Smooth muscle cell (in vitro differentiated cells): ENCODE results near the gene ASTN2. TPM values are rescaled to one million over a fixed set of nuclear protein-coding genes. Genes with fewer than 3 reads are reported as not detected.

Experiments used
- DNase-seq: peaks from one replicate; lab custom pipeline; 2025; ENCODE audit not compliant: unreplicated experiment; lab: John Stamatoyannopoulos, UW
- H2AFZ ChIP-seq: fragments of 200-600 bp; sonication (generic); 2 replicates; pipeline ENCODE4 v1.6.0; 2016; ENCODE audit warnings: antibody characterized with exemption, low read depth, mild to moderate bottlenecking
- H3F3A ChIP-seq: fragments of 200-600 bp; sonication (generic); 2 replicates; pipeline ENCODE4 v1.6.0; 2017; ENCODE audit warnings: antibody characterized with exemption, low read depth
- H3K27ac ChIP-seq: fragments of 200-600 bp; sonication (generic); 2 replicates; pipeline ENCODE4 v1.5.1; 2016; ENCODE audit warnings: low read depth, mild to moderate bottlenecking
- H3K27me3 ChIP-seq: fragments of 200-600 bp; sonication (generic); 2 replicates; pipeline ENCODE4 v1.6.1; 2016; ENCODE audit warnings: low read depth, mild to moderate bottlenecking
- H3K36me3 ChIP-seq: fragments of 200-600 bp; sonication (generic); 2 replicates; pipeline ENCODE4 v1.5.1; 2016; ENCODE audit warnings: low read depth
- H3K4me1 ChIP-seq: fragments of 200-600 bp; sonication (generic); 2 replicates; pipeline ENCODE4 v1.5.1; 2016; ENCODE audit warnings: low read depth
- H3K4me2 ChIP-seq: fragments of 200-600 bp; sonication (generic); 2 replicates; pipeline ENCODE4 v1.6.0; 2016; ENCODE audit warnings: mild to moderate bottlenecking
- H3K4me3 ChIP-seq: fragments of 200-600 bp; sonication (generic); 2 replicates; pipeline ENCODE4 v1.5.1; 2016; ENCODE audit warnings: mild to moderate bottlenecking
- H3K79me2 ChIP-seq: fragments of 200-600 bp; sonication (generic); 2 replicates; pipeline ENCODE4 v1.6.0; 2016; ENCODE audit warnings: low read depth, mild to moderate bottlenecking
- H3K9ac ChIP-seq: fragments of 200-600 bp; sonication (generic); 2 replicates; pipeline ENCODE4 v1.6.0; 2016; ENCODE audit warnings: low read depth
- H3K9me3 ChIP-seq: fragments of 200-600 bp; sonication (generic); replicated peaks from 2 replicates; pipeline ENCODE4 v1.5.1; 2016; ENCODE audit warnings: low read depth
- H4K20me1 ChIP-seq: fragments of 200-600 bp; sonication (generic); 2 replicates; pipeline ENCODE4 v1.6.0; 2016; ENCODE audit warnings: low read depth
- WGBS: methylation state at CpG from one replicate; pipeline ENCODE4 v1.1.7; 2016; ENCODE audit warnings: low lambda C conversion rate; 5-methylcytosine and 5-hydroxymethylcytosine counted together
- polyA plus RNA-seq: library from polyadenylated mRNA; unstranded; fragments of >200 nt; fragmentation: Nextera tagmentation; extraction: Ambion mirVana; gene quantifications from 2 replicates; pipeline ENCODE4 v1.2.1, GENCODE V29; 2016
- total RNA-seq: library from RNA; depleted of rRNA; stranded (reverse); fragments of >200 nt; gene quantifications from 2 replicates; pipeline ENCODE4 v1.2.3, GENCODE V29; 2014
- TF ChIP-seq, protein P1 (sequence below): fragments of 200-600 bp; sonication (generic); IDR thresholded peaks from 2 replicates; pipeline ENCODE4 v1.5.1; 2017; ENCODE audit warnings: borderline replicate concordance, mild to moderate bottlenecking, antibody characterized with exemption; ENCODE audit not compliant: insufficient read depth, poor library complexity, severe bottlenecking

The ASTN2 gene
- total and polyA plus RNA-seq, 2 experiments from 2014 or later: 6.5 to 6.7 TPM

DNA sequence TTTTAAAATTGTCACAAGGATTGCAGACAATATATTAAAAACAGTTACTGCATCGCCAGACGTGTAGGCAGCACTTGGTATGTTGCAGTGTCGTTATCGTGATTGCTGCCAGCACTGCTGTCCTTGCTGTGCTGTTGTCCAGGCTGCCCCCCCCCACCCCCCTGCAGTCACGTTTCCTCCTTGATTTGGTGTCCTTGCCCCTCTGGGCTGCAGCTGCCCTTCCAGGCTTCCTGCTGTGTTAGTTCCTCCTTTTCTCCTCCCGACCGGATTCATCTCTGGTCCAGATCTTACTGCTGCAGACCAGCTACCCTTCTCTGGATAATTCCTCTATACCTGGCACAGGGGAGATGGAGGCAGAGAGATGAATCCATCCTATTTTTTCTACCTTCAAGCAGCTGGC is 428.8 kb downstream of the ASTN2 start:
- Histone ChIP-seq H3K4me1 (peaks cover 5% of the 10 kb centered on the region), H3K27me3 (no peaks in the 10 kb centered on the region), H3K79me2 (no peaks in the 10 kb centered on the region), H2AFZ (no peak overlapping the region), H3K9me3 (no peaks in the 10 kb centered on the region), H3K9ac (no peak overlapping the region), H3K36me3 (no peaks in the 10 kb centered on the region), H3K27ac (no peak overlapping the region), H3K4me2 (no peak overlapping the region), H3K4me3 (no peak overlapping the region), H3F3A (no peaks in the 10 kb centered on the region), H4K20me1 (no peaks in the 10 kb centered on the region)
- WGBS: 55% methylated on average over 7 of the region's 7 CpGs
- no peak for DNase-seq
- TF ChIP-seq, protein P1, sequence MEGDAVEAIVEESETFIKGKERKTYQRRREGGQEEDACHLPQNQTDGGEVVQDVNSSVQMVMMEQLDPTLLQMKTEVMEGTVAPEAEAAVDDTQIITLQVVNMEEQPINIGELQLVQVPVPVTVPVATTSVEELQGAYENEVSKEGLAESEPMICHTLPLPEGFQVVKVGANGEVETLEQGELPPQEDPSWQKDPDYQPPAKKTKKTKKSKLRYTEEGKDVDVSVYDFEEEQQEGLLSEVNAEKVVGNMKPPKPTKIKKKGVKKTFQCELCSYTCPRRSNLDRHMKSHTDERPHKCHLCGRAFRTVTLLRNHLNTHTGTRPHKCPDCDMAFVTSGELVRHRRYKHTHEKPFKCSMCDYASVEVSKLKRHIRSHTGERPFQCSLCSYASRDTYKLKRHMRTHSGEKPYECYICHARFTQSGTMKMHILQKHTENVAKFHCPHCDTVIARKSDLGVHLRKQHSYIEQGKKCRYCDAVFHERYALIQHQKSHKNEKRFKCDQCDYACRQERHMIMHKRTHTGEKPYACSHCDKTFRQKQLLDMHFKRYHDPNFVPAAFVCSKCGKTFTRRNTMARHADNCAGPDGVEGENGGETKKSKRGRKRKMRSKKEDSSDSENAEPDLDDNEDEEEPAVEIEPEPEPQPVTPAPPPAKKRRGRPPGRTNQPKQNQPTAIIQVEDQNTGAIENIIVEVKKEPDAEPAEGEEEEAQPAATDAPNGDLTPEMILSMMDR: no peak

DNA sequence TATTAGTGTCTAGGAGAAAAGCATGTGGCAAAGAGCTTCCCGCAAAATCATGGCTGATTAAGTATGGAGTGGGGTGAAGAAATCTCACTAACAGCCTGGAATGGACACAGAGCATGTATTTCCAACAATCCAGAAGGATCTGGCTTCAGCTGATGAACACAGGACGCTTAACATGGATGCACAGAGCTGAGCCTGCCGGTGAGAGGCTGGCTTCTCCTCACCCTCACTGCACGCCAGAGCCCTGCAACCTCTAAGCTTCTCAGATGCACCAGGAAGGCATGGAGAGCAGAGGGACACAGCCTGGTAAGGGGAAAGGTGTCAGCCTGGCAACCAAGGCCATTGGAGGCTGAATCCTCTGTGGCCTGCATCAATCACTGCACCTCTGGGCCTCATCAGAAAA is 429.3 kb downstream of the ASTN2 start:
- no peak for DNase-seq
- peaks cover 5% of the 10 kb centered on the region for H3K4me1 ChIP-seq
- no peak overlapping the region for H3K4me2 ChIP-seq
- no peaks in the 10 kb centered on the region for H3K79me2 ChIP-seq
- no peaks in the 10 kb centered on the region for H3K9me3 ChIP-seq
- H3K4me3 ChIP-seq: no peak overlapping the region
- H3K9ac ChIP-seq: no peak overlapping the region
- H3K36me3 ChIP-seq: no peaks in the 10 kb centered on the region
- TF ChIP-seq, protein P1: no peak
- no peaks in the 10 kb centered on the region for H3K27me3 ChIP-seq
- H4K20me1 ChIP-seq: no peaks in the 10 kb centered on the region
- 81% methylated on average over 4 of the region's 4 CpGs for WGBS
- no peaks in the 10 kb centered on the region for H3F3A ChIP-seq
- no peak overlapping the region for H2AFZ ChIP-seq
- no peak overlapping the region for H3K27ac ChIP-seq

DNA sequence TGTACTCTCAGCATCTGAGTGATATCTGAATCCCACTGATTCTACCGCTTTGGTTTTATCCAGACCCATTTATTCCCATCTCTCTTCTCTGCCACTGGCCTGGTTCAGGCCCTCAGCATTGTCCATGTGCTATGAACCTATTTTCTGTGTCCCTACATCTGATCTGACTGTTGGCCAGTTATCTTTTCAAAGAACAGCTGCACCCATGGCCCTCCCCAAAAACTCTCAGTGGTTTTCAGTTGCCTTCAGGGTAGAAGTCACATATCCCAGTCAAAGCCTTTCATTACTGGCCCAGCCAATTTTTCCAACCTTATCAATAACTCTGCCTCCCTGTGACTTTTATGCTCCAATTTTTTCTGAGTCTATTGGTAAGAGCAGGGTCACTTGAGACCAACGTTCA is 430.7 kb downstream of the ASTN2 start:
- no peak overlapping the region for H3K4me3 ChIP-seq
- no peak for DNase-seq
- no peaks in the 10 kb centered on the region for H3K79me2 ChIP-seq
- H3K4me2 ChIP-seq: no peak overlapping the region
- H4K20me1 ChIP-seq: no peaks in the 10 kb centered on the region
- no peaks in the 10 kb centered on the region for H3K36me3 ChIP-seq
- WGBS: 88% methylated on average over 2 of the region's 2 CpGs
- no peaks in the 10 kb centered on the region for H3K9me3 ChIP-seq
- H3F3A ChIP-seq: no peaks in the 10 kb centered on the region
- peaks cover 5% of the 10 kb centered on the region for H3K4me1 ChIP-seq
- H3K27ac ChIP-seq: no peak overlapping the region
- H2AFZ ChIP-seq: no peak overlapping the region
- no peak overlapping the region for H3K9ac ChIP-seq
- H3K27me3 ChIP-seq: no peaks in the 10 kb centered on the region
- TF ChIP-seq, protein P1: no peak

DNA sequence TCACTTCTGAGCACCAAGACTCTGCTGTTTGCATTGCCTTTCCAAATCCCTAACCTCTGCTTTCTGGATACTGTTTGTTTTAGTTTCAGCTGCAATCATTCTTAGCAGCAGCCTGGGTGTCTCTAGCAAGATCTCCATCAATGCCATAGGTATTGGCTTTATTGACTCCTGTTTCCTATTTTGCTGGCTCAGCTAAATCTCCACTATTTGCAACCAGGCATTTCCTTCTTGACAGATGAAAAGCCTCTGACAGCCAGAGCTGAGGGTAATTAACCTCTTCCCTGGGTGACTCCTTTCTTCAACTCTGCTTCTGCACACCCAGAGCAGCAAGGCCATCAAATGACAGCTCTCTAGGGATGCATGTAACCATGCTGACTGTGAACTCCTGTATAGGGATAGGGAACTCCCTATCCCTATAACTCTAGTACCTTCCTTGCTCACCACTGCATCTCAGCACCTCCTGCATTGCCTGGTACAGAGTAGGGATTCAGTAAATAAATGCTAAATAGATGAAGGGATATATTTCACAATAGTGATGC is 434.2 kb downstream of the ASTN2 start:
- no peak for DNase-seq
- Histone ChIP-seq H4K20me1 (no peaks in the 10 kb centered on the region), H3K27ac (no peak overlapping the region), H3F3A (no peaks in the 10 kb centered on the region), H3K4me2 (no peak overlapping the region), H3K79me2 (no peaks in the 10 kb centered on the region), H3K9me3 (no peaks in the 10 kb centered on the region), H3K4me3 (no peak overlapping the region), H3K4me1 (no peaks in the 10 kb centered on the region), H3K27me3 (no peaks in the 10 kb centered on the region), H2AFZ (no peak overlapping the region), H3K9ac (no peak overlapping the region), H3K36me3 (no peaks in the 10 kb centered on the region)
- TF ChIP-seq, protein P1: no peak
